SU-DHL-6 (cell line): ENCODE results near the gene SETD1A.
"Not testable (repeated sequence)": the region's sequence is repeated elsewhere in the genome, so short reads cannot be mapped to it uniquely, and the experiment has no call there.

Experiments
- CTCF ChIP-seq: fragments of 200-600 bp; sonication (generic); IDR thresholded peaks from one replicate; pipeline ENCODE4 v1.5.1; 2017; ENCODE audit warnings: antibody characterized with exemption, mild to moderate bottlenecking, low read length, moderate library complexity; ENCODE audit not compliant: insufficient read depth, poor library complexity, severe bottlenecking
- EZH2phosphoT487 ChIP-seq: fragments of 200-600 bp; sonication (generic), shearing (Covaris generic); conservative IDR thresholded peaks from 2 replicates; pipeline ENCODE4 v1.6.1; 2018; ENCODE audit warnings: mild to moderate bottlenecking, antibody characterized with exemption, low read length, moderate library complexity, mixed read lengths

GRCh38 chr16:31011815-31012214 is 54.3 kb downstream of the SETD1A start:
- not testable (repeated sequence) for TF ChIP-seq CTCF, EZH2phosphoT487
